ENCODE results near the gene FREY1.

The FREY1 gene

GRCh38 chr11:45860764-45861510 is 46.1 kb downstream of the FREY1 start:
- DNase-seq = no peak

- DNase-seq = no peak
These were observed 46.7 kb downstream of the FREY1 start for GRCh38 chr11:45860348-45860747.

GRCh38 chr11:45859661-45860140 is 47.4 kb downstream of the FREY1 start:
- DNase-seq = no peak

GRCh38 chr11:45858751-45859398 is 48.2 kb downstream of the FREY1 start:
- no peak for DNase-seq

GRCh38 chr11:45857961-45858474 is 49.1 kb downstream of the FREY1 start:
- DNase-seq = no peak
